ENCODE data around the gene RHBDD1. TPM values are rescaled to one million over a fixed set of nuclear protein-coding genes. Genes with fewer than 3 reads are reported as not detected.

The RHBDD1 gene
- total RNA-seq, 1 experiment from 2014 or later = 8.7 TPM

GRCh38 chr2:226916669-226917068 lies 80.8 kb downstream of the RHBDD1 start:
- Histone ChIP-seq H3K36me3 (replicated peaks; ENCODE audit: control insufficient read depth, insufficient read depth, low read length) (no peaks in the 10 kb centered on the region; the same call in 1 of the 2 replicates), H3K27me3 (ENCODE audit: control insufficient read depth, insufficient read depth, low read length) (no peaks in the 10 kb centered on the region), H3K4me3 (ENCODE audit: insufficient read depth, low read depth, low read length) (no peak overlapping the region)
- DNase-seq = no peak

- H3K27me3 ChIP-seq (ENCODE audit: control insufficient read depth, insufficient read depth, low read length) = no peaks in the 10 kb centered on the region
- no peaks in the 10 kb centered on the region for H3K36me3 ChIP-seq (replicated peaks; ENCODE audit: control insufficient read depth, insufficient read depth, low read length)
- no peak for DNase-seq
- H3K4me3 ChIP-seq (ENCODE audit: insufficient read depth, low read depth, low read length) = no peak overlapping the region
Observed at GRCh38 chr2:226932443-226932842, 96.6 kb downstream of the RHBDD1 start.

GRCh38 chr2:226934546-226935201 lies 98.8 kb downstream of the RHBDD1 start:
- no peak for DNase-seq
- no peaks in the 10 kb centered on the region for H3K36me3 ChIP-seq (replicated peaks; ENCODE audit: control insufficient read depth, insufficient read depth, low read length)
- H3K4me3 ChIP-seq (ENCODE audit: insufficient read depth, low read depth, low read length) = no peak overlapping the region
- no peaks in the 10 kb centered on the region for H3K27me3 ChIP-seq (ENCODE audit: control insufficient read depth, insufficient read depth, low read length)

- no peaks in the 10 kb centered on the region for H3K27me3 ChIP-seq (ENCODE audit: control insufficient read depth, insufficient read depth, low read length)
- H3K4me3 ChIP-seq (ENCODE audit: insufficient read depth, low read depth, low read length) = no peak overlapping the region
- no peak for DNase-seq
- H3K36me3 ChIP-seq (replicated peaks; ENCODE audit: control insufficient read depth, insufficient read depth, low read length) = no peaks in the 10 kb centered on the region
Observed at GRCh38 chr2:226943862-226944620, 108.2 kb downstream of the RHBDD1 start.

GRCh38 chr2:226953206-226953605 lies 117.4 kb downstream of the RHBDD1 start:
- Histone ChIP-seq H3K4me3 (ENCODE audit: insufficient read depth, low read depth, low read length) (no peak overlapping the region), H3K27me3 (ENCODE audit: control insufficient read depth, insufficient read depth, low read length) (no peaks in the 10 kb centered on the region), H3K36me3 (replicated peaks; ENCODE audit: control insufficient read depth, insufficient read depth, low read length) (no peaks in the 10 kb centered on the region)
- DNase-seq = no peak

GRCh38 chr2:226953826-226954225 lies 118.0 kb downstream of the RHBDD1 start:
- no peaks in the 10 kb centered on the region for H3K27me3 ChIP-seq (ENCODE audit: control insufficient read depth, insufficient read depth, low read length)
- H3K36me3 ChIP-seq (replicated peaks; ENCODE audit: control insufficient read depth, insufficient read depth, low read length) = no peaks in the 10 kb centered on the region
- DNase-seq = no peak
- H3K4me3 ChIP-seq (ENCODE audit: insufficient read depth, low read depth, low read length) = no peak overlapping the region

GRCh38 chr2:226956659-226957058 lies 120.8 kb downstream of the RHBDD1 start:
- Histone ChIP-seq H3K4me3 (ENCODE audit: insufficient read depth, low read depth, low read length) (no peak overlapping the region), H3K36me3 (replicated peaks; ENCODE audit: control insufficient read depth, insufficient read depth, low read length) (no peaks in the 10 kb centered on the region), H3K27me3 (ENCODE audit: control insufficient read depth, insufficient read depth, low read length) (no peaks in the 10 kb centered on the region)
- no peak for DNase-seq

- Histone ChIP-seq H3K27me3 (ENCODE audit: control insufficient read depth, insufficient read depth, low read length) (no peaks in the 10 kb centered on the region), H3K4me3 (ENCODE audit: insufficient read depth, low read depth, low read length) (no peak overlapping the region), H3K36me3 (replicated peaks; ENCODE audit: control insufficient read depth, insufficient read depth, low read length) (no peaks in the 10 kb centered on the region; the same call in 1 of the 2 replicates)
- no peak for DNase-seq
Observed at GRCh38 chr2:226959418-226959817, 123.6 kb downstream of the RHBDD1 start.

GRCh38 chr2:226962176-226962773 lies 126.4 kb downstream of the RHBDD1 start:
- H3K27me3 ChIP-seq (ENCODE audit: control insufficient read depth, insufficient read depth, low read length) = no peaks in the 10 kb centered on the region
- no peak overlapping the region for H3K4me3 ChIP-seq (ENCODE audit: insufficient read depth, low read depth, low read length)
- no peak for DNase-seq
- H3K36me3 ChIP-seq (replicated peaks; ENCODE audit: control insufficient read depth, insufficient read depth, low read length) = no peaks in the 10 kb centered on the region; the same call in 1 of the 2 replicates

- no peaks in the 10 kb centered on the region; the same call in 1 of the 2 replicates for H3K36me3 ChIP-seq (replicated peaks; ENCODE audit: control insufficient read depth, insufficient read depth, low read length)
- H3K27me3 ChIP-seq (ENCODE audit: control insufficient read depth, insufficient read depth, low read length) = no peaks in the 10 kb centered on the region
- no peak for DNase-seq
- H3K4me3 ChIP-seq (ENCODE audit: insufficient read depth, low read depth, low read length) = no peak overlapping the region
Observed at GRCh38 chr2:226963528-226963927, 127.7 kb downstream of the RHBDD1 start.

- H3K4me3 ChIP-seq (ENCODE audit: insufficient read depth, low read depth, low read length) = no peak overlapping the region
- no peak for DNase-seq
- no peaks in the 10 kb centered on the region for H3K27me3 ChIP-seq (ENCODE audit: control insufficient read depth, insufficient read depth, low read length)
- H3K36me3 ChIP-seq (replicated peaks; ENCODE audit: control insufficient read depth, insufficient read depth, low read length) = no peaks in the 10 kb centered on the region; the same call in 1 of the 2 replicates
Observed at GRCh38 chr2:226965376-226965775, 129.5 kb downstream of the RHBDD1 start.

- no peak overlapping the region for H3K4me3 ChIP-seq (ENCODE audit: insufficient read depth, low read depth, low read length)
- DNase-seq = no peak
- no peaks in the 10 kb centered on the region for H3K27me3 ChIP-seq (ENCODE audit: control insufficient read depth, insufficient read depth, low read length)
- H3K36me3 ChIP-seq (replicated peaks; ENCODE audit: control insufficient read depth, insufficient read depth, low read length) = no peaks in the 10 kb centered on the region
Observed at GRCh38 chr2:226969417-226970080, 133.7 kb downstream of the RHBDD1 start.

- no peak overlapping the region for H3K4me3 ChIP-seq (ENCODE audit: insufficient read depth, low read depth, low read length)
- DNase-seq = no peak
- no peaks in the 10 kb centered on the region for H3K36me3 ChIP-seq (replicated peaks; ENCODE audit: control insufficient read depth, insufficient read depth, low read length)
- no peaks in the 10 kb centered on the region for H3K27me3 ChIP-seq (ENCODE audit: control insufficient read depth, insufficient read depth, low read length)
Observed at GRCh38 chr2:226970362-226970761, 134.5 kb downstream of the RHBDD1 start.

GRCh38 chr2:226971084-226971483 lies 135.2 kb downstream of the RHBDD1 start:
- Histone ChIP-seq H3K36me3 (replicated peaks; ENCODE audit: control insufficient read depth, insufficient read depth, low read length) (no peaks in the 10 kb centered on the region), H3K4me3 (ENCODE audit: insufficient read depth, low read depth, low read length) (no peak overlapping the region), H3K27me3 (ENCODE audit: control insufficient read depth, insufficient read depth, low read length) (no peaks in the 10 kb centered on the region)
- DNase-seq = no peak
